Motor neuron (in vitro differentiated cells): ENCODE data around the gene SGSH. TPM values are rescaled to one million over a fixed set of nuclear protein-coding genes. Genes with fewer than 3 reads are reported as not detected.
"Not testable (repeated sequence)": the region's sequence is repeated elsewhere in the genome, so short reads cannot be mapped to it uniquely, and the experiment has no call there.

Experiments used
- ATAC-seq, 8 experiments: fragments of 200-7000 bp; cut with Tn5 transposase; replicated peaks in 6 of 8; 2 replicates each; pipeline ENCODE4 v1.8.0; 2021; ENCODE audit warnings: mild to moderate bottlenecking in 8 of 8, moderate library complexity in 8 of 8
- H3K27ac ChIP-seq, 2 donors: fragments of 250-450 bp; sonication (Bioruptor Pico); 2 replicates each; pipeline ENCODE4 v1.9.0; 2021; ENCODE audit warnings: antibody characterized with exemption in 2 of 2, mild to moderate bottlenecking in 2 of 2, moderate library complexity in 1 of 2
- H3K4me1 ChIP-seq, 2 donors: fragments of 250-450 bp; sonication (Bioruptor Pico); replicated peaks in 1 of 2; 2 replicates each; pipeline ENCODE4 v1.6.1; 2021; ENCODE audit warnings: antibody characterized with exemption in 2 of 2, mild to moderate bottlenecking in 2 of 2, moderate library complexity in 1 of 2
- H3K4me3 ChIP-seq, 5 donors: fragments of 250-450 bp; sonication (Bioruptor Pico); 2 replicates each; pipeline ENCODE4 v1.9.0; 2021; ENCODE audit warnings: antibody characterized with exemption in 5 of 5, mild to moderate bottlenecking in 5 of 5, moderate library complexity in 4 of 5
- WGBS, 10 experiments: fragments of 450-650 bp; shearing (Covaris generic); methylation state at CpG; one replicate each; pipeline ENCODE4 v1.0.0; 2022; 5-methylcytosine and 5-hydroxymethylcytosine counted together
- in situ Hi-C, 9 experiments: fragments of 400-800 bp; cut with MboI; loops; one replicate each; pipeline ENCODE4 v1.15.0; 2021; ENCODE audit warnings: low sequenced_read_pairs in 9 of 9, low pct_unique_long_range_greater_than_20kb in 2 of 9; ENCODE audit not compliant: unreplicated experiment in 9 of 9
- total RNA-seq, 8 experiments: library from RNA; unstranded; fragments of 300-600 nt; gene quantifications; 2 replicates each; pipeline versions ENCODE4 v1.2.3 to v1.2.4, GENCODE V29; 2022

SGSH gene
- total RNA-seq, 8 experiments from 2014 or later, result 5.5 to 56.6 (median 11.2) TPM

- Histone ChIP-seq H3K4me3 (no peak overlapping the region), H3K27ac (no peak overlapping the region), H3K4me1 (no peaks in the 10 kb centered on the region)
- WGBS, 10 experiments, result 80 to 100% (median 95%) methylated on average over 1 to 12 of the region's 47 CpGs; no CpG with 5 or more reads in 2 of the 10 experiments
- in situ Hi-C loops, result no loop called here
- ATAC-seq, result no peak
Measured at GRCh38 chr17:80210348-80211108, 9.6 kb downstream of the SGSH start.

- WGBS, 10 experiments, result 83 to 100% methylated on average over 4 to 7 of the region's 12 CpGs; no CpG with 5 or more reads in 8 of the 10 experiments
- no peak for ATAC-seq
- H3K27ac ChIP-seq, result no peak overlapping the region
- no peak overlapping the region for H3K4me3 ChIP-seq
- H3K4me1 ChIP-seq, result no peaks in the 10 kb centered on the region
- in situ Hi-C loops, result no loop called here
Measured at GRCh38 chr17:80209765-80210164, 10.4 kb downstream of the SGSH start.

GRCh38 chr17:80208050-80208449 lies 12.1 kb downstream of the SGSH start:
- Histone ChIP-seq H3K4me3 (no peak overlapping the region), H3K4me1 (no peaks in the 10 kb centered on the region), H3K27ac (no peak overlapping the region)
- in situ Hi-C loops, result no loop called here
- WGBS, 10 experiments, result 87 to 100% (median 100%) methylated on average over 1 to 3 of the region's 16 CpGs; no CpG with 5 or more reads in 7 of the 10 experiments
- peak in 1 of 8 experiments; percentile 16 for ATAC-seq

GRCh38 chr17:80205811-80206210 lies 14.3 kb downstream of the SGSH start:
- H3K4me3 ChIP-seq, result no peak overlapping the region
- H3K27ac ChIP-seq, result no peak overlapping the region
- H3K4me1 ChIP-seq, result no peaks in the 10 kb centered on the region
- in situ Hi-C loops, result no loop called here
- 54 to 100% (median 94%) methylated on average over 1 to 6 of the region's 13 CpGs; no CpG with 5 or more reads in 4 of the 10 experiments for WGBS, 10 experiments
- ATAC-seq, result no peak

GRCh38 chr17:80204626-80205468 lies 15.3 kb downstream of the SGSH start:
- no peak overlapping the region for H3K27ac ChIP-seq
- no peaks in the 10 kb centered on the region for H3K4me1 ChIP-seq
- ATAC-seq, result peak in 3 of 8 experiments; percentile 7 to 10 (median 8)
- WGBS, 10 experiments, result 50 to 100% (median 100%) methylated on average over 1 to 2 of the region's 19 CpGs; no CpG with 5 or more reads in 5 of the 10 experiments
- in situ Hi-C loops, result no loop called here
- H3K4me3 ChIP-seq, result no peak overlapping the region

- no peak overlapping the region for H3K4me3 ChIP-seq
- in situ Hi-C loops, result no loop called here
- no peaks in the 10 kb centered on the region for H3K4me1 ChIP-seq
- 20% methylated on average over 2 of the region's 11 CpGs; no CpG with 5 or more reads in 9 of the 10 experiments for WGBS, 10 experiments
- ATAC-seq, result peak in 5 of 8 experiments; percentile 13 to 62 (median 52)
- no peak overlapping the region for H3K27ac ChIP-seq
Measured at GRCh38 chr17:80203471-80203963, 16.6 kb downstream of the SGSH start.

- 53 to 95% (median 80%) methylated on average over 3 to 15 of the region's 17 CpGs; no CpG with 5 or more reads in 5 of the 10 experiments for WGBS, 10 experiments
- no peak overlapping the region for H3K27ac ChIP-seq
- ATAC-seq, result no peak
- H3K4me3 ChIP-seq, result no peak overlapping the region
- H3K4me1 ChIP-seq, result no peaks in the 10 kb centered on the region
- in situ Hi-C loops, result no loop called here
Measured at GRCh38 chr17:80202197-80202596, 17.9 kb downstream of the SGSH start.

- Histone ChIP-seq H3K4me1 (no peaks in the 10 kb centered on the region), H3K4me3 (no peak overlapping the region), H3K27ac (no peak overlapping the region)
- WGBS, 10 experiments, result 60 to 100% (median 88%) methylated on average over 1 to 4 of the region's 15 CpGs; no CpG with 5 or more reads in 5 of the 10 experiments
- in situ Hi-C loops, result no loop called here
- no peak for ATAC-seq
Measured at GRCh38 chr17:80201446-80201845, 18.7 kb downstream of the SGSH start.

GRCh38 chr17:80199295-80199694 lies 20.8 kb downstream of the SGSH start:
- H3K4me3 ChIP-seq, H3K27ac ChIP-seq, H3K4me1 ChIP-seq, in situ Hi-C loops, ATAC-seq: not testable (repeated sequence)
- WGBS, 10 experiments, result 0 to 100% (median 64%) methylated on average over 1 to 6 of the region's 6 CpGs; no CpG with 5 or more reads in 1 of the 10 experiments

- Histone ChIP-seq H3K4me3 (no peak overlapping the region), H3K4me1 (no peaks in the 10 kb centered on the region), H3K27ac (no peak overlapping the region)
- WGBS, 10 experiments, result 67 to 93% (median 74%) methylated on average over 3 to 10 of the region's 27 CpGs; no CpG with 5 or more reads in 7 of the 10 experiments
- in situ Hi-C loops, result no loop called here
- ATAC-seq, result peak; percentile 14 to 80 (median 52)
Measured at GRCh38 chr17:80198144-80198661, 21.9 kb downstream of the SGSH start.

- H3K4me1 ChIP-seq, result peaks cover 7 to 10% of the 10 kb centered on the region in 2 donors
- in situ Hi-C loops, result no loop called here
- ATAC-seq, result no peak
- no peak overlapping the region for H3K4me3 ChIP-seq
- H3K27ac ChIP-seq, result no peak overlapping the region
- 40 to 100% (median 91%) methylated on average over 1 to 7 of the region's 7 CpGs; no CpG with 5 or more reads in 2 of the 10 experiments for WGBS, 10 experiments
Measured at GRCh38 chr17:80196652-80197051, 23.5 kb downstream of the SGSH start.

GRCh38 chr17:80195671-80196529 lies 24.2 kb downstream of the SGSH start:
- Histone ChIP-seq H3K27ac (no peak overlapping the region), H3K4me3 (no peak overlapping the region), H3K4me1 (peaks cover 7 to 11% of the 10 kb centered on the region in 2 donors)
- in situ Hi-C loops, result no loop called here
- WGBS, 10 experiments, result 24 to 100% (median 64%) methylated on average over 1 to 12 of the region's 27 CpGs; no CpG with 5 or more reads in 1 of the 10 experiments
- peak in 1 of 8 experiments; percentile 26 for ATAC-seq
